ENCODE data around the gene PLAC9.
"Not testable (repeated sequence)": the region's sequence is repeated elsewhere in the genome, so short reads cannot be mapped to it uniquely, and the experiment has no call there.

Gene PLAC9

DNA sequence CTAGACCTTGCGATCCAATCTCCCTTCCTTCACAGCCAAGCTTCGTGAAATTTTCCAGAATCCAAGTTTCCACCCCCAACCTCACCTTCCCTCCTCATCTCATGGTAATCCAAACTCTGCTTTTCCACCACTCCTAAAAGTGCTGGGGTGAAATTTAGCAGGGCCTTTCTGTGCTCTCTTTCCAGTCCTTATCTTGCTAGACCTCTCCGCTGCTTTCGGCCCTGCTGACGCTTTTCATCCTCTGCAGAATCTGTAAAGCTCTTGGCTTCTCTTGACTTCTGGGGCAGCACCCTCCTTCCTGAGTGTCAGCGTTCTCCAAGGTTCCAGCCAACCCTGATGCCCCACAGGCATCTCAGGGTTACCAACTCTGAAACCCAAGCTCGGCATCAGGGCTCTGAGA is 7.7 kb downstream of the PLAC9 start:
- no peak for DNase-seq

DNA sequence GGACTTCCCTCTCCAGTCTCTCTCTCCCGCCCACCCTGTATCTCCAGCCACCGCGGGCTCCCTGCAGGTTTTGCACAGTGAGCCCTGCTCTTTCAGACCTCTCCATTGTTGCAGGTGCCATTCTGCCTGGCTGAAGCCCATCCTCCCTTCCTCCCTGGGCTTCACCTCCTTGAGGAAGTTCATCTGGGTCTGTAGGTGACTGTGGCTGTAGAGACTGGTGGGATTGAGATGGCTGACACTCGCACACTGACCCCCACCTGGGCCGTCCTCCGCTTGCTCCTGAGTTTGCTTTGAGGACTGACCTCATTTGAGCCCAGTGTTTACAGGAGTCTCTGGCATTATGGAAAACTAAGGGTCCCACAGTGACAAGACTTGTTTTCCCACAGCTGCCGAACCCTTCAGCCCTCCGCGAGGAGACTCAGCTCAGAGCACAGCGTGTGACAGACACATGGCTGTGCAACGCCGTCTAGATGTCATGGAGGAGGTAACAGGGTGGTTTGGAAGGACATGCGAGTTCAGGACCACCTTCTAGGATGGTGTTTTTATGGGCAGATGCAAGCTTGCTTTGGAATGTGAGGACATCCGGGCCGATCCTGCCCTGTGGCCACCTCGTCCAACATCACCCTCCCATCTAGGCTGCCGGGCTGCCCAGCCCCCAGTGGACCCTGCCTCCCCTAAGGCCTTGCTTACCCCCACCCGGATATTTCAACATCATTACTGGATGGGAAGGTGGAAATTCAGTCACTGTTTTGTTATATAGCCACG is 9.3 kb downstream of the PLAC9 start:
- DNase-seq: no peak

DNA sequence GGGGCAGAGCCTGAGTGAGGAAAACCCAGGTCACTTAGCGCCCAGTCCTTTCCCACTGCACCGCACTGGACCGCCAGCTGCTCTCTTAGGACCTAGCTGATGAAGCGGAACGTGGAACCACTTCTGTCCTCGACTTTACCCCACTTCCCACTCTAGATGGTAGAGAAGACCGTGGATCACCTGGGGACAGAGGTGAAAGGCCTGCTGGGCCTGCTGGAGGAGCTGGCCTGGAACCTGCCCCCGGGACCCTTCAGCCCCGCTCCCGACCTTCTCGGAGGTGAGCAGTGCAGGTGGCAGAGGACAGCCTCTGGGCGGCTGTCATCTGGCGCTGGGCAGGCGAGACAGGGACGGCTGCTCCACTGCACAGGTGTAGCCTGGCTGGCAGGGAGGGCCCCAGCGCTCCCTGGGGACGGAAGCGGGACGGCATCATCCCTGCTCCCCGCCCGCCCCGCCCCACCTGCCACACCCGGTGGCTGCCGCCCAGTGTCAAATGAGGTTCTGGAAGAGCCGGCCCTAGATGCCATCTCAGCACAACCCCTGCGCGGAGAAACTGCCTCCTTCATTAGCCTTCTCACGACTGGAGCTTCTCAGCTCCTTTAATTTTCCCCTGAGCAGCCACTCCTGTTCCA is 11.7 kb downstream of the PLAC9 start:
- DNase-seq: peak; percentile 57

DNA sequence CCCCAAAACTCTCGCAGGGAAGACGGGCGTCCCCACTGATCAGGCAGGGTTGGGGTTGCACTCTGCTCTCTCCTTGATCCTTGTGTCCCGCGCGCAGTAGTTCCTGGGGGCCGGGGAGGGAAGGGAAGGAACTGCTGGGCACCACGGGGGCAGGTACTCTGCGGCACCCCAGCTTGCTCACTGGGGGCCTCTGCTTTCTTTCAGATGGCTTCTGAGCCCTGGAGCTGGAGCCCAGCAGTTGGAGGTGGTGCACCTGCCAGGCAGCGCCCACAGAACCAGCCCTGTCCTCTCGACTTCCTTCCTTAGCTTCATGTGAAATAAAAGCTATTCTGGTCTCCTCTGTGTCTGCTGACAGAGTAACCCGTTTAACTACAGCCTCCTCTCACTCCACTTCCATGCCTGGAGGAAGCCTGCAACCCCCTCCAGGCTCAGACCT is 12.2 kb downstream of the PLAC9 start:
- peak; percentile 14 for DNase-seq

DNA sequence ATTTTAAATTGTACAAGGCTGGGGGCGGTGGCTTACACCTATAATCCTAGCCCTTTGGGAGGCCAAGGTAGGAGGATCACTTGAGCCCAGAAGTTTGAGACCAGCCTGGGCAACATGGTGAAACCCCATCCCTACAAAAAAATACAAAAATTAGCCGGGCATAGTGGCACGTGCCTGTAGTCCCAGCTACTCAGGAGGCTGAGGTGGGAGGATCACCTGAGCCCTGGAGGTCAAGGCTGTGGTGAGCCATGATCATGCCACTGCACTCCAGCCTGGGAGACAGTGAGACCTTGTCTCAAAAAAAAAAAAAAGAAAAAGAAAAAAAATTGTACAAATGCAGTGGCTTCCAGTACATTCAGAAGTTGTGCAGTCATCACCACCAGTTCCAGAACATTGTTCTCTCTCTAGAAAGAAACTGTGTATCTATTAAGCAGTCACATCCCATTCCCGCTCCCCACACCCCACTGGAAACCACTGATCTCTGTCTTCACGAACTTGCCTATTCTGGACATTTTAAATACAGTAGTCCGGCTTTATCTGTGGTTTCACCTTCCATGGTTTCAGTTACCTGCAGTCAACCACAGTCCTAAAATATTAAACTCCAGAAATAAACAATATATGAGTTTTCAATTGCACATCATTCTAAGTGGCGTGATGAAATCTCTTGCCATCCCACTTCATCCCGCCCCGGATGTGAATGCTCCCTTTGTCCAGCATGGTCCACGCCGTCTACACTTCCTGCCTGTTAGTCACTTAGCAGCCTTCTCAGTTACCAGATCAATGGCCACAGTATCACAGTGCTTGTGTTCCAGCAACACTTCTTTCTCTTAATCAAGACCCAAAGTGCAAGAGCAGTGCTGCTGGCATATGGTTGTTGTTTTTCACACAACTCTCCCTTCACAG is 13.1 kb downstream of the PLAC9 start:
- not testable (repeated sequence) for DNase-seq

DNA sequence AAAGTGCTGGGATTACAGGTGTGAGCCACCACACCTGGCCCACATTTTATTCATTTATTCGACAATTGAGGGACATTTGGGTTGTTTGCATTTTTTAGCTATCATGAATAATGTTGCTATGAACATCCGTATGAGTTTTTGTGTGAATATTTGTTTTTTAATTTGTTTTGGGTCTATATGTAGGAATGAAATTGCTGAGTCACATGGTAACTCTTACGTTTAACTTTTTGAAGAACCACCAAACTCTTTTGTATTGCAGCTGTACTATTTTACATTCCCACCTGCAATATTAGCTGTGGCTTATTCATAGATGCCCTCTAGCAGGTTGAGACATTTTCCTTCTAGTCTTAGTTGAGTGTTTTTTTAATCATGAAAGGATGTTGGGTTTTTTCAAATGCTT is 14.4 kb downstream of the PLAC9 start:
- DNase-seq: no peak

DNA sequence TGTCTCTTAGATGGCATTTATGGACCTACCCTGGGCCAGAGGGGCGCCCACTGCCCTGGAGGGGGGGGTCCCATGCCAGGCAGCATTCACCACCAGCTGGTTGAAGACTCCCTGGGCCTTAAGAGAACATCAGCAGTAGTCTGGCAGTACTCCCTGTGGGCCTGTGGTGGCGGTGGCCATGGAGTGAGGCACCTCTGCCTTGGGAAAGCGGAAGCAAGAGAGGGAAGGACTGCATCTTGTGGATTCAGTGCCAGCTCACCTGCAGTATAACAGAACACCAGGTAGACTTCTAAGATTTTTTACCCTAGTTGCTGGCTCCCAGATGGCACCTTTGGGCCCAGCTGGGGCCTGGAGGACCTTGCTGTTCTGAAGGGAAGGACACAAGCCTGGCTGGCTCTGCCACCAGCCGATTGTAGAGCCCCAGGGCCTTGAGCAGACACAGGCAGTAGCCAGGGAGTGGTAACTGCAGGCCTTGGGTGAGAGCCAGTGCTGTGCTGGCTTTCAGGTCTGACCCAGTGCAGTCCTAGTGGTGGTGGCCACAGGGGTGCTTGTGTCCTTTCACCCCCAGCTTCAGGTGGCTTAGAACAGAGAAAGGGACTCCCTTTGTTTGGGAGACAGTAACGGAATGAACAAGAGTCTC is 15.8 kb downstream of the PLAC9 start:
- no peak for DNase-seq

DNA sequence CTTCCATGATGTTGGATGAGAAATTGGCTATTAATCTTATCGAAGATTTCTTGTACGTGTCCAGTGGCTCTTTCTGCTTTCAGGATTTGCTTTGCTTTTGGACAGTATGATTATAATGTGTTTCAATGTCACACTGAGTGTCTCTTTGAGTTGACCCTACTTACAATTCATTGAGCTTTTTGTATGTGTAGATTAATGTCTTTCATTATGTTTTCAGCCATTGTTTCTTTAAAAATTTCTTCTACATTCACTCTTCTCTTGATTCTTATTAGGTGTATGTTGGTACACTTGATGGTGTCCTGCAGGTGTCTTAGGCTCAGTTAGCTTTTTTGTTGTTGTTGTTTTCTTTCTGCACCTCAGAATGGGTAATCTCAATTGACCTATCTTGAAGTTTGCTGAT is 16.6 kb downstream of the PLAC9 start:
- DNase-seq: no peak

DNA sequence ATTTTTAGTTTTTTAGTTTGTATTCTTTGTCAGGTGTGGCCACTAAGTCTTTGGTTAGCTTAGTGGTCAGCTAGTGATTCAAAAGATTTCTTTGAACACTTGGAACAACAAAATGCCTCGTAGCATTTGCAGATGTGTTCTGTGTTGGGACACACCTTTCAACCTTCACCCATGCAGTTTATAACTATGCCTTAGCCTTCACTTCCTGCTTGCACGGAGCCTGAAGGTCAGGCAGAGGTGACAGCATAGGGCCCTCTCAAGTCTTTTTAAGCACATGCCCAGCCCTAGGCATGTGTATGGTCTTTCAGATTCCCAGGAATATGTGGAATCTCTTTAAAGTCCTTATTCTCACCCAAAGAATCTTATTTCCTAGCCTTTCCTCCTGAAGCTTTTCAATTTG is 17.6 kb downstream of the PLAC9 start:
- DNase-seq: no peak

DNA sequence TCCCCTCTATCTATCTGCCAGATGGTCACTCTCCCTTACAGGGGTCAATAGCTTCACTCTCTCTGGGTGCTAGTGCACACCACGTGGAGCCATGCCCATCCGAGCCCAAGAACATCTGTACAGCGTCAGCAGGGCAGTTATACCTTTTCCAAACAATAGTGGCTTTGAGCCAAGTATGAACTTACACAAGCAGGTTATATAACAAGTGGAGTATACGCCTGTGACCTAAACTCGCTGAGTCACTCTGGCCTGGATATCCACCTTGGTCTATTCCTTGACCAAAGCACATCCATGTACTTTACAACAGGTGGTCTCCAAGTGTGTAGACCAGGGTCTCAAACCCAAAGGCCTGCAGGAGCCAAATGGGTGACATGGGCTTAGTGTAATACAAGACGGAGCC is 20.3 kb downstream of the PLAC9 start:
- no peak for DNase-seq

DNA sequence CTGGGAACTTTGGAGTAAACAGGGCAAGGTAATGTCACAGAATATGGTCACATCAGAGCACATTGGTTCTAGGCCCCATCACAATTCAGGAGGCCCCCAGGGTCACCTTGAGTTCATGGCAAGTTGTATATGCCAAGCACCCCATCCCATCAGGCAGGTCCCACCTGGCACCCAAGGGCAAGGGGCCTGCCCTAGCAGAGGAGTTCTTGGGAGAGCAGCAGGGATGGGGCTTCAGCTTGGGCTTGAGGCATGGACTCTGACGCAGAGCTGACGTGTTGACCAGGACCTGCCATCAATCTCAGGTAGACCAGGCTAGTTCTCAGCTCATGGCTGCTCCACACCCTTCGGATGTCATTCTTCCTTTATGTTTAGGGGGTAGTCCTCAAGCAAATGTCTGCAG is 20.9 kb downstream of the PLAC9 start:
- DNase-seq: no peak

DNA sequence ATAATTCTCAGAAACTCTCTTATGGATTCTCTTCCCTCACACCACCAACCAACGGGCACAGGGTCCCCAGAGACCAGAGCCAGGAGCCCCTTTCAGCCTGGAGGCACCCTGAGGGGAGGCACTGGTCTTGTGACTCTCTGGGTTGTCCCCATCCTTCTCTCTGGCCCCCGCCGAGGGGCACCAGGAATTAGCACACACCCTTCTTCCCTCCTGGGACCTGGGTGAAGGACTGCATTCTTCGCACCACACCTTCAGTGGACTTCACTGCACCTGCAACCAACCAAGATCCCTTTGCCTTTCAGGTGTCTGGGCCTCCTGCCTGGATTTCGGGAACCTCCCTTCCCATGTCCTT is 22.1 kb downstream of the PLAC9 start:
- DNase-seq: no peak

DNA sequence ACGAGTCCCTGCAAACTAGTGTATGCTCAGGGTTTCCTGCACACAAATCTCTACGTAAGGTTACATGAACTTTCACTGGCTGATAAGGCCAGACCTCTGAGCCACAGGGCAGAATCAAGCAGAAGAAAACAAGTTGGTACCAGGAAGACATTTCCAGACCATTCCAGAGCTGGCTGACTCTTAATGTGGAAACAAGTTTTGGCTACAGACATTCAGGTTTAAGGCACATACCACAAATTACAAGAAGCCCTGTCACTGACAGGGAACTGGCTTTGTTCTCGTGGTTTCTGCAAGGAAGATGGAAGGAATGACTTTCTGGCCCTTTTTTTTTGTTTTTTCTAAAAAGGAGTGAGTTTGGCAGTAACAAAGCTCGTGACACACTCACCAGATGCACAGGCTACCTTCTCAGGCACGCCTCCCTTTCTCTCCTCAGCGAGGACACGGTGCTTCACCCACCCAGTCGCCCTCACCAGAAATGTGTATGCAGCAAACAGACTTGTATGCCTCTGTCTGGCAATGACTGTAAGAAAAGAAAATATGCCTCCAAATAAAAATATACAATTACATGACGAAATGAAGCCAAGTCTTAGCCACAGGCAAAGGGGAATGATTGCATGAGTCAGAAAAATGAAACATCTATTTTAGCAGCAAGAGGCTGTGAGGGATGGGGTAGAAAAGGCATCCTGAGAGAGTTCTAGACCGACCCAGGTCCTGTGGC is 22.6 kb downstream of the PLAC9 start:
- no peak for DNase-seq

DNA sequence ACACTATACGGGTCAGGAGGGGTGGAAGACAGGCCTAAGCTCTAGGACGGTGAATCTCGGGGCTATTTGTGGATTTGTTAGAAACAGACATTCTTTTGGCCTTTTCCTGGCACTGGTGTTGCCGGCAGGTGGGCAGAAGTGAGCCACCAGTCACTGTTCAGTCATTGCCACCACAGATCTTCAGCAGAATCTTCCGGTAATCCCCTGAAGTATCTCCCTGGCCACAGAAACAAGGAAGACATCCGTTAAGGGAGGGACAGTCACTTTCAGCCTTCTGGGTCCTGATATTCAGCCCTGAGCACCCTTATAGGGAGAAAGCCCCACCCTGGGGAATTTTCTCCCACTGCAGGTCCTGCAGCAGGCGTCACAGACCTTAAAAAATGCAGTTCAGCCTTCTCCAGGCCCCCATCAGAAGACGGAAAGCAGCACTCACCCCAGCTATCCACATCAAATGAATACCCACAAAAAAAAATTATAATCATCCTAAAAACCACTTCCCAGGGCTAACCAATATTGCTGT is 23.2 kb downstream of the PLAC9 start:
- no peak for DNase-seq

DNA sequence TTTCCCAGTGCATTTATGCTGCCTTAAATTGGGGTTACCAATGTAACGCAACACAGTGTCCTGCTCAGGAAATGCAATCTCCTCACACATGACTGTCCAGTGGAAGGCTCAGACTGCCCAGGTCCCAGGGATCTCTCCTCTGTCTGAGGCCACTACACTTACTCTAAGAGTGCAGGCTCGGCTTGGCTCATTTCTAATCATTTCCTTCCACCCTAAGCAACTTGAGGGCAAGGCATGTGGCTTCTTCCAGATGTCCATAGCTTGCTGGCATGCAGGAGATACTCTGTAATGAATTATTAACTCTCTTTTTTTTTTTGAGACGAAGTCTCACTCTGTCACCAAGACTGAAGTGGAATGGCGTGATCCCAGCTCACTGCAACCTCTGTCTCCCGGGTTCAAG is 23.7 kb downstream of the PLAC9 start:
- DNase-seq: no peak

DNA sequence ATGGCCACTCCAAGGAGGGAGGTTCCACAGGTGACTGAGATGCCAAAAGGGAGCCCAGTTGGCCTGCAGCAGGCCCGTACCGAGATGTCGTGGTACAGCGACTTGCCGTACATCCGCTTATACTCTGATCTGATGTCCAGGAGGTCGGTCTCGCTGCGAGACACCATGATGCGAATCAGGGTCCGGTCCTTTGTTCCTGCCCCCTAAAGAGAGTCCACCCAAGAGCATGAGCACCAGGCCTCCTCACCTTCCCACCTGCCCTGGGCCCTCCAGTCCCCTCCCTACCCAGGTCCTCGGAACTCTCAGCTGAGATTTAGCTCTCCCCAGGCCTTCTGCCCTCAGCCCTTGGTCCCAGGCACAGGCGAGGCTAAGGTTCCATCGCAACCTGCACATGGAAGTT is 25.0 kb downstream of the PLAC9 start:
- no peak for DNase-seq

DNA sequence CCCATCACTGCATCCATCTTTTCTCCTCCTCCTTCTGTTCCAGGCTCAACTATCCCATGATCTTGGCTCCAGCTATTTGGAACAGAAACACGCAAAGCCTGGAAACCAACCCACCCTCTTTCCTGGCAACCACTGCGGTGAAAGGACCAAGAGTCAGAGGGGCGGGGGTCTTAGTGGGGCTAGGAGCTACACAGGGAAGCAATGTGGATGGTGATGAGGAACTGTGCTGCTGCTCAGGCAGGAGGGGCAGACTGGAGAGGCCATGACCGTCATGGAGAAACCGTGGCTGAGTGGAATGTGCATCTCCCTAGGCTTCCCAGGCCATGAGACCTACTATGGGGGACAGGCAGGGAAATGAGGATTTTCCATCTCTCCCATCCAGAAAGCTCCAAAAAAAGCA is 25.6 kb downstream of the PLAC9 start:
- no peak for DNase-seq

DNA sequence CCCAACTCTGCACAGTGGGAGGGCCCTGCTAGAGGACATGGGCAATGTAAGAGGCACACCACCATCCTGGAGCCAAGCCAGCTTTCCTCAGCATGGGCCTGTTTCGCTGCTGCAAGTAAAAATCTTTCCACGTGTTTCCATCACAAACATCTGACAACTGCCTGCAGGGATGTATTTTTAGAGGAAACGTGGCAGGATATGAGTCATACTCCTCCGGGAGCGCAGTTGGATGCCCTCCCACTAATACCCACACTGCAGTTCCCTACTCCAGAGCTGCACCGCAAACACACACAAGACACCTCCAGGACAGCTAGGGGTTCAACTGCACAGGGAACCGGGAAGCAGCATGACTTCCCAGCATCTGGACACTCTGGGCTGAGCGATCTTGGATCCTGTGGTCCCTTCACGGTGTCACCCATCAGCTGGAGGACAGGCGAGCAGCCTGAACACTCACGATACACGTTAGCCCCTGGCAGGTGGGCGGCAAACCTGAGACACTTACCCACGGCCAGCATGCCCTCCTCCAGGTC is 26.1 kb downstream of the PLAC9 start:
- DNase-seq: peak; percentile 41

DNA sequence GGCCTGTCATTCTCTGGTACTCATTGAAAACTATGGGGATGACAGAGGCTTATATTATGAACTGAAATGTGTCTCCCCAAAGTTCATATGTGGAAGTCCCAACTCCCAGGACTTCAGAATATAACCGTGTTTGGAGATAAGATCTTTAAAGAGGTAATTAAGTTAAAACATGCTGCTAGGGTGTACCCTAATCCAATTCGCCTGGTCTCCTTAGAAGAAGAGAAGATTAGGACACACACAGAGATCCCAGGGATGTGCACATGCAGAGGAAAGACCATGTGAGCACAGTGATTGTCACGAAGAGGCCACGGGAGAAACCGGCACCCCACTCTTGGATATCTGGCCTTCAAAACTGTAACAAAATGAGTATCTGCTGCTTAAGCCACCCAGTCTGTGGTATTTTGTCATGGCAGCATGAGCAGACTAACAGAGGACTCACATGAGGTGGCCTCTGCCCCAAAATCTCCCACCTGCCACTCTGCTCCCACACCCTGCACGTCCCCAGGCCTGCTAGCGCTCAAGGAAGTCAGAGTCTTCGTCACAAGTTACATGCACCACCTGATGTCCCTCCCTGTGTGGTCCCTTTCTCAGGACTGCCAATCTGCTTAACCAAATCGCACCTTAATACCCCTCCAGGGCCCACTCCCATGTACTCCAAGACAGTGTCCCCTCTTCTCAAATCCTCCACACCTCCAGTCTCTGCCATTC is 26.8 kb downstream of the PLAC9 start:
- no peak for DNase-seq

DNA sequence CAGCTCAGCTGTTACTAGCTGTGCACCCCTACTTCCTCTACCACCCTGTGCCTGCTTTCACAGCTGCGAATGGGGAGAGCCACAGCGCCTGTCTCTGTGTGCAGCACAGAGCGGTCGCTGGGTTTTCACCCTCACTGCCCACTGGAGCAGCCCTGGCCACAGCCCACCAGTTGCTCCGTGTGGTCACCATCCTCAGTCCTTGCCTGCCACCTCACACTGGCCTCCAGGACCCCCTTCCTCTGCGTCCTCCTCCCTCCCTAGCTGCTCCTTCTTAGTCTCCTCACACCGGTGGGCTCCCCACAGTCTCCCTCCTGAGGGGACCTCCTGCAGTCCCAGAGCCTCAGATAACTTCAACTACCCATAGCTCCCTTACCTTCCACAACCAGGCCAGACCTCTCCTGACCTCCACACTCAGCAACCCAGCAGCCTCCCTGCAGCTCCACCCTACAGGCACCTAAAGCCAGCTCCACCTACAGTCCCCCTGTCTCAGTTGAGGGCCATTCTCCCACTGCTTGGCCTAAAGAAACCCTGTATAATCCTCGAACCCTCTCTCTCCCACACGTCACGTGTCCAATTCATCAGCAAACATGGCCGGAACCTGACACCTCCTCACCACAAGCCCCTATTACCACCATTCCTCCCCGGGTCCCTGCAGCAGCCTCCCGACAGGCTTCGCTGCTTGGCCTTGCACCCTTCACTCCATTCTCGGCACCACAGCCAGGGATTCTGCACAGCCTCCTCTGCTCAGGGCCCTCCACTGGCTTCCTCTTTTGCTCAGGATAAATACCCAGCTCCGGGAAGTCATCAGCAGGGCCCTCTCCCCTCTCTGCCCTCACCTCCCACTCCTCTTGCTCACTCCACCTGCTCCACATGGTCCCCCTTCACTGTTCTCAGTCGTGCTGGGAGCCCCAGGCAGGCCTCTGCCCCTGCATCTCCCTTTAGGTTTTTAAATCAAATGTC is 28.1 kb downstream of the PLAC9 start:
- DNase-seq: no peak
